Right cardiac atrium (tissue), 5 donors: ENCODE results near the gene HBD. TPM values are rescaled to one million over a fixed set of nuclear protein-coding genes. Genes with fewer than 3 reads are reported as not detected.

ENCODE experiments used
- ATAC-seq, 2 donors: fragments of 200-7000 bp; cut with Tn5 transposase; one replicate each; pipeline versions ENCODE4 v1.8.0 to v1.9.1; 2020; ENCODE audit warnings: moderate library complexity in 2 of 2, mild to moderate bottlenecking in 1 of 2
- DNase-seq, 3 donors: peaks; one replicate each; pipeline ENCODE4 v3.0.0-alpha.2; 2020
- H3K27ac ChIP-seq: one replicate; pipeline ENCODE4 v1.5.1; 2013; ENCODE audit warnings: mild to moderate bottlenecking, low read length, control low read depth, moderate library complexity
- H3K27me3 ChIP-seq: one replicate; pipeline ENCODE4 v1.6.1; 2013; ENCODE audit not compliant: control insufficient read depth, insufficient read depth
- H3K4me1 ChIP-seq: one replicate; pipeline ENCODE4 v1.6.1; 2013; ENCODE audit warnings: low read length; ENCODE audit not compliant: control insufficient read depth, insufficient read depth
- H3K4me3 ChIP-seq: one replicate; pipeline ENCODE4 v1.5.1; 2013; ENCODE audit warnings: low read length, control low read depth
- H3K9me3 ChIP-seq: one replicate; pipeline ENCODE4 v1.6.1; 2013; ENCODE audit warnings: low read length; ENCODE audit not compliant: control insufficient read depth
- whole genome bisulfite sequencing: extraction: QIAGEN DNeasy Blood & Tissue Kit; methylation state at CpG from one replicate; pipeline ENCODE4 v1.1.7; 2013; 5-methylcytosine and 5-hydroxymethylcytosine counted together
- intact Hi-C, 4 donors: fragments of 100-400 bp; cut with DNase I; formaldehyde crosslinking; loops; one replicate each; pipeline versions ENCODE4 v1.11.0 to v1.14.0; 2022 to 2023
- polyA plus RNA-seq: library from polyadenylated mRNA; stranded (reverse); fragments of 200-250 nt; gene quantifications from one replicate; pipeline ENCODE4 v1.2.3, GENCODE V29; 2013
- total RNA-seq, 4 donors: library from RNA; stranded (reverse); fragmentation: NEBNext Ultra II Directional; extraction: Animal tissue kit (Norgen Biotek cat#: 25700); gene quantifications; one replicate each; pipeline ENCODE4 v1.2.1, GENCODE V29; 2021
- donor health status: healthy with polysubstance abuse.
- donor health status: DM: no; HTN: yes; CAD: no.
- donor health status: DM: no; HTN: no; CAD: no.
- donor health status: DM: no; HTN: yes; CAD: no; lungs with severe emphysema.
- donor health status: DM: yes; HTN: yes; CAD: no.

The HBD gene
- total and polyA plus RNA-seq, 5 donors, result not detected

DNA sequence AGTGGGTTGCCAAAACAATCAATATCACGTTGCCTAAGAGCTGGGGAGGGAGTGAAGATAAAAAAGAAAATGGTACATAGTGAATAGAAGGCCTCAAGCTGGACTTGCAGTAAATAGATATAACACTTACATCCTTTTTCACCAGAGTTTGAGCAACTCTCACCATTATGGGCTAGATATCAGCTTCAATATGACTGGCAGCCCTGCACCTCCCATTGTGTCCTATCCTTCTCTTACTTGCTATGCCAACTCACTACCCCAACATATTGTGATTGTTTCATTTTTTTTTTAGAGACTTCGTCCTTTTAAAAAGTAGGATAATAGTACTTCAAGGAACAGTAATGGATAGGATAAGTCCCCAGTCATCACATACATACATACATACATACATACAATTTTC lies 7.9 kb upstream of the HBD start:
- Histone ChIP-seq H3K27me3 (no peaks in the 10 kb centered on the region), H3K4me1 (no peaks in the 10 kb centered on the region), H3K27ac (no peak overlapping the region), H3K9me3 (no peaks in the 10 kb centered on the region), H3K4me3 (no peak overlapping the region)
- ATAC-seq (no peak), DNase-seq (no peak)
- intact Hi-C loops, result no loop called here
- 53% methylated on average over 2 of the region's 2 CpGs for WGBS

DNA sequence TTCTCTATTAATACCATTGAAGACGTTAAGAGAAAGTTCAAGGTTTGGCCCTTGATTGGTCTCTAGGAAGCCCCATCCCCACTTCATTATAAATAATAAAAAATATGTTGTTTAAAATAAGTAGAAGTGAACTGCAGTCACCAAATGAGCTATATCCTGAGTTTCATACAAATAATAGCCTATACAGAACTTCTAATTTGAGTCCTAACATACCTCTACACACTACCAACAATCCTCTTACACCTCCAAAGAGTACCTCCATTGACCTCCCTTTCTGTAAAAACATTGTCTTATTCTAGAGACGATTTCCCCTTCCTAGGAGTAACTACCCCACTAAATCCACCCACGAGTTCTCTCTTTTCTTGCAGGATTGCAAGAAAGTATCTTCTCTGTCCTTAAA lies 7.2 kb upstream of the HBD start:
- no peaks in the 10 kb centered on the region for H3K4me1 ChIP-seq
- H3K9me3 ChIP-seq, result no peaks in the 10 kb centered on the region
- no peaks in the 10 kb centered on the region for H3K27me3 ChIP-seq
- no peak overlapping the region for H3K27ac ChIP-seq
- intact Hi-C loops, result no loop called here
- ATAC-seq, result no peak
- WGBS, result 58% methylated on average over 3 of the region's 3 CpGs
- H3K4me3 ChIP-seq, result no peak overlapping the region
- no peak for DNase-seq

DNA sequence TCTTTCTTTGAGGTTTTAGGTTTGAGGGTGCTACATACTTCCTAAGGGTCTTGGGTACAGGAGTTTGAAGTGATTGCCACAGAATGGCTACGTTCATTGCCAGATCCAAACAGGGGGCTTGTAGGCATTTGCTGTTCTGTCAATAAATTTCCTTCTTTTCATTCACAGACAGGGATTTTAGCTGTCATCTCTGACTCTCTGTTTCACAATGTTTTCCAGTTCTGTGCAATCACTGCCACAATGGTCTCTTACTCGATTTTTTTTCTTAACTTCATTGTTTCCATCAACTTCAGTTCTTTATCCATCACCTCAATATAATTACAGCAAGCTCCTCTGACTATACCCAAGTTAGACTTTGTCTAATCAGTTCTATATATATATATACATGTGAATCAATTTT lies 6.2 kb upstream of the HBD start:
- H3K9me3 ChIP-seq, result no peaks in the 10 kb centered on the region

DNA sequence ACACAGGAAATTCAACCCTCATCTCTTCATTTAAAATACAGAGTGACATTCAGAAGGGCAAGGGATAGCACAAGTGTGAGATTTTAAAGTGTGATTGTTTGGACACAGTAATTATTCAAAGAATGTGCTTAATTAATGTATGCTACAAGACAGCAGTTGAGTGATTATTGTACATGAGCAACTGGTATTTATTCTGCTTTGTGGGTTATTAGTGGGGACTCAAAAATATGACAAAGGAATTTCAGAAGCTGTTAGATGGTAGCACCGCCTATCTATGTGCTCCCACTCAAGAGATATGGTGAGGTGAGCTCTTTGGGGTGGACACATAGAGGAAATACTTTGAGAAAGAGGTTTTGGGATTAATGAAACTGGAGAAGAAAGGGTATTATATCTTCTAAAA lies 5.8 kb upstream of the HBD start:
- 79% methylated on average over 1 of the region's 1 CpG for WGBS
- Histone ChIP-seq H3K4me1 (no peaks in the 10 kb centered on the region), H3K4me3 (no peak overlapping the region), H3K27ac (no peak overlapping the region), H3K9me3 (no peaks in the 10 kb centered on the region), H3K27me3 (no peaks in the 10 kb centered on the region)
- ATAC-seq (no peak), DNase-seq (no peak)
- intact Hi-C loops, result no loop called here

More for the DNA sequence above, 6.2 kb upstream of the HBD start:
- Histone ChIP-seq H3K4me1 (no peaks in the 10 kb centered on the region), H3K4me3 (no peak overlapping the region), H3K27ac (no peak overlapping the region), H3K27me3 (no peaks in the 10 kb centered on the region)
- ATAC-seq (no peak), DNase-seq (no peak)
- WGBS, result 67% methylated on average over 2 of the region's 2 CpGs
- intact Hi-C loops, result no loop called here

DNA sequence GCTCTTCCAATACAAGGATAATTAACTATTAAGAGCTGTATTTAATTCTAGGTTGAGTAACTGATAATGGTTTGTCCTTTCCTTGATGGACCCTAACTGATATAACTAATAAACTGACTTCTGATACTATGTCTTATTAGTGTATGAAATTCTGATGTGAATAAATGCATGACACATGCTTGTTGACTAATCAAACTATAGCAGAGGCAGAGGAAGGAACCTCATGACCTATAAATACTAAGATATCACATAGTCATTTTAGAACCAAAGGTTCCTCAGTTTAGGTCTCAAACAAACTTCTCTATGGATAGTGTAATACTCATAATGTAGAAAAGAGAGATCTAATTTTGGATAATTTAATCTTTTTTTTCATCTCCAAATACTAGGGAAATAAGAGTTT lies 4.8 kb upstream of the HBD start:
- Histone ChIP-seq H3K4me3 (no peak overlapping the region), H3K4me1 (no peaks in the 10 kb centered on the region), H3K27me3 (no peaks in the 10 kb centered on the region), H3K27ac (no peak overlapping the region), H3K9me3 (no peaks in the 10 kb centered on the region)
- no peak for DNase-seq
- intact Hi-C loops, result no loop called here
- no peak for ATAC-seq

DNA sequence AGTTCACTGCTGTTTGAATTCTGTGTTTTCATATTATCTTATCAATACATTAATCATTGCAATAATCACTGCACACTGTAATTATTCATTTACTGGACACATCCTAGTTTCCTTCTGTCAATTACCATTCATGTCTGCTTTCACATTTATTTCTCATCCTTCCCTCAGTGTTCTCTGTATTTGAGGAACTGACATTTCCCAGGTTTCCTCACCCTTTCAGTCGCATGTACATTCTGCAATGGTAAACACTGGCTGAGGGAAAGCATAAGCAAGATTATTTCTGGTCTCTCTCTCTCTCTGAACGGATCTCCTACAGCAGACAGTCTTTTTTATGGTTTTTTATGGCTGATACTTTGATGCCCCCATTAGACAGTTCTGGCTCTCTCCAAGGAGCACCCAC lies 4.2 kb upstream of the HBD start:
- ATAC-seq (no peak), DNase-seq (no peak)
- Histone ChIP-seq H3K9me3 (no peaks in the 10 kb centered on the region), H3K27me3 (no peaks in the 10 kb centered on the region), H3K4me3 (no peak overlapping the region), H3K27ac (no peak overlapping the region), H3K4me1 (no peaks in the 10 kb centered on the region)
- 53% methylated on average over 2 of the region's 2 CpGs for WGBS
- intact Hi-C loops, result no loop called here

DNA sequence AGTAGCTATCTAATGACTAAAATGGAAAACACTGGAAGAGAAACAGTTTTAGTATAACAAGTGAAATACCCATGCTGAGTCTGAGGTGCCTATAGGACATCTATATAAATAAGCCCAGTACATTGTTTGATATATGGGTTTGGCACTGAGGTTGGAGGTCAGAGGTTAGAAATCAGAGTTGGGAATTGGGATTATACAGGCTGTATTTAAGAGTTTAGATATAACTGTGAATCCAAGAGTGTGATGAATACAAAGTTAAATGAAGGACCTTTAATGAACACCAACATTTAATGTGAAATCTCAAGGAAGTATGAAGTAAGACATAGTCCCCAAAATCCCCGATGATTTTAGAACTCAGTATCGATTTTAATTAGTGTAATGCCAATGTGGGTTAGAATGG lies 3.1 kb upstream of the HBD start:
- H3K4me3 ChIP-seq, result no peak overlapping the region
- H3K27me3 ChIP-seq, result no peaks in the 10 kb centered on the region
- H3K4me1 ChIP-seq, result no peaks in the 10 kb centered on the region
- ATAC-seq (no peak), DNase-seq (no peak)
- intact Hi-C loops, result no loop called here
- 92% methylated on average over 2 of the region's 2 CpGs for WGBS
- H3K27ac ChIP-seq, result no peak overlapping the region
- H3K9me3 ChIP-seq, result no peaks in the 10 kb centered on the region

DNA sequence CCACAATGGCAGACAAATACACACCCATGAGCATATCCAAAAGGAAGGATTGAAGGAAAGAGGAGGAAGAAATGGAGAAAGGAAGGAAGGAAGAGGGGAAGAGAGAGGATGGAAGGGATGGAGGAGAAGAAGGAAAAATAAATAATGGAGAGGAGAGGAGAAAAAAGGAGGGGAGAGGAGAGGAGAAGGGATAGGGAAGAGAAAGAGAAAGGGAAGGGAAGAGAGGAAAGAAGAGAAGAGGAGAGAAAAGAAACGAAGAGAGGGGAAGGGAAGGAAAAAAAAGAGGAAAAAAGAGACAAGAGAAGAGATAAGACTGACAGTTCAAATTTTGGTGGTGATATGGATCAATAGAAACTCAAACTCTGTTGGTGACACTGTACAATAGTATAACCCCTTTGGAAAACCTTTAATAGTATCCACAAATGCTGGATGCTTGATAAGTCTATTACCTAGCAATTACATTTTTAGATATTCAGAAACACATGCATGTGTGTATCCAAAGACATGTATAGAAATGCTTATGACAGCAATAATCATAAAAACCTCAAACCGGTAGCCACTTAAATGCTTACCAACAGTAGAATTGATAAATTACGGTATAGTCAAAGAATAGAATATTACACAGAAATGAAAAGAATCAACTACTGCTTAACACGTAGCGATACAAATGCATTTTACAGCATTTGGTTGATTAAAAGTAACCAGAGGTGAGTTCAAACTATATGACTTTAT lies 1.2 kb upstream of the HBD start:
- Histone ChIP-seq H3K27ac (no peak overlapping the region), H3K4me1 (no peaks in the 10 kb centered on the region), H3K9me3 (no peaks in the 10 kb centered on the region), H3K27me3 (no peaks in the 10 kb centered on the region), H3K4me3 (no peak overlapping the region)
- no peak for DNase-seq
- intact Hi-C loops, result no loop called here
- 84% methylated on average over 5 of the region's 5 CpGs for WGBS
- ATAC-seq, result no peak

DNA sequence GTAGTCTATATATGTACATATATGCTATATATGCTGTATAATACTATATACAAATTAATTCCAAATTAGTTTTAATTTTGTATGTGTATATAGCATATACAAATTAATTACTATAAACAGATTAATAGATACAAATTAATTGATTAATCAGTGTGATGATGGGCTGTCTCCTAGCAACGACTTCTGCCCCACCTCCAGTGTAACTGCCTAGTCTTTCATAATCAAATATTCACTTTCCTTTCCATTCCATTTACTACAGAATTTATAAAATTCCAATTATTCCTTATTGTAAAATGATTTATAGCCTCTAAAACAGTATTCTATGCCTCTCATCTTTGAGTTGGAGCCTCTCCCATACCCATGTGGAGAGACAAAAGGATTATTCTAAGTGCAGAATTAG lies 976 bp downstream of the HBD start:
- whole genome bisulfite sequencing, result 77% methylated on average over 1 of the region's 1 CpG
- Histone ChIP-seq H3K4me3 (no peak overlapping the region), H3K9me3 (no peaks in the 10 kb centered on the region), H3K4me1 (no peaks in the 10 kb centered on the region), H3K27ac (no peak overlapping the region), H3K27me3 (no peaks in the 10 kb centered on the region)
- no peak for DNase-seq
- intact Hi-C loops, result no loop called here
- ATAC-seq, result no peak

DNA sequence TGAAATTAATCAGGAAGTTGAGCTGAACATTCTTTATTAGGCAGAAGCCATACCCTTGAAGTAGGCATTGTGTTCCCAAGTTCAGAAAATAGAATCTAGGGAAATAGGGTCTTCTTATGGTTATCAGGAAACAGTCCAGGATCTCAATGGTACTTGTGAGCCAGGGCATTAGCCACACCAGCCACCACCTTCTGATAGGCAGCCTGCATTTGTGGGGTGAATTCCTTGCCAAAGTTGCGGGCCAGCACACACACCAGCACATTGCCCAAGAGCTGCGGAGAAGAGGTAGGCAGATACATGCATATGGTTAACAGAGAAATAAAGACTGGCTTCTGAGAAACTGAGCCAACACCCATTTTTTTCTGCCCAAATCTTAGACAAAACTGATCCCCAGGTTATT lies 1.5 kb downstream of the HBD start:
- Histone ChIP-seq H3K27me3 (no peaks in the 10 kb centered on the region), H3K27ac (no peak overlapping the region), H3K9me3 (no peaks in the 10 kb centered on the region), H3K4me3 (no peak overlapping the region), H3K4me1 (no peaks in the 10 kb centered on the region)
- intact Hi-C loops, result no loop called here
- no peak for ATAC-seq
- 97% methylated on average over 2 of the region's 2 CpGs for WGBS
- no peak for DNase-seq

DNA sequence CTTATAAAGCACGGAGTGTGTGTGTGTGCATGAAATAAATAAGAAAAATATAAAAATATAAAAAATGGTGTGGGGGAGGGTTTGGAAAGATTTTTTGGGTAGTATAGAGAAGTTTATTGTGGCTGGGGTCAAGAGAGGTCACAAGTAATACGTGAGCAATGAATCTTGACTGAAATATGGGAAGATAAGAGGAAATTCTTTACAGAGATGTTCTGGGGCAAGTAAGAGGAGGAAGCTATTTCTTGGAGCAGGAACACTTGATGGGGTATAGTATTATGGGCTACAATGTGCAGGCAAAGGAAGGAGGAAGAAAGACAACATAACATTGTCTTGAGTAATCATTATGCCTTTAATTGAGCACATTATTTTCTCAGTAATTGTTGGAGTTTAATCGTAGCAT lies 2.1 kb downstream of the HBD start:
- Histone ChIP-seq H3K27me3 (no peaks in the 10 kb centered on the region), H3K4me1 (no peaks in the 10 kb centered on the region), H3K27ac (no peak overlapping the region), H3K9me3 (no peaks in the 10 kb centered on the region), H3K4me3 (no peak overlapping the region)
- 60% methylated on average over 3 of the region's 3 CpGs for WGBS
- ATAC-seq, result no peak
- DNase-seq, result no peak
- intact Hi-C loops, result no loop called here

DNA sequence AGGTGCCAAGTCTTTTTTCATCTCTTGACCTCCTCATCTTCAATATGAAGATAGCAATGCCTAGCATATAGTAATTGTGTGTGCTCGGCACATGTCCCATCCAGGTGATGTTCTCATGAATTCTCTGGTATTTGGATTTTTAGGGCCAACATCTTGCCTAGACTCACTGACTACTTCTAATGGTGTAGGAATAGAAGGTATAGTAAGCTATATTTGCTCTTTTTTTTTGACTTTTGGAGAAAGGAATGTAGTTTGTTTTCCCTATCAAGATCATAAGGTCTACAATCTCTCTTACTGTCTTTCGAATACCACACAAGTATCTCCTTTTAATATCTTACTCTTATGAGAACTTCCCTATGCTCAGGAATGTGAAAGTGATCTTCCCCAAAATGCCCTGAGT lies 3.2 kb downstream of the HBD start:
- Histone ChIP-seq H3K27me3 (no peaks in the 10 kb centered on the region), H3K9me3 (no peaks in the 10 kb centered on the region), H3K4me1 (no peaks in the 10 kb centered on the region), H3K4me3 (no peak overlapping the region), H3K27ac (no peak overlapping the region)
- WGBS, result 81% methylated on average over 2 of the region's 2 CpGs
- intact Hi-C loops, result no loop called here
- no peak for DNase-seq
- ATAC-seq, result no peak
